ENCODE data around the gene BEGAIN. TPM values are rescaled to one million over a fixed set of nuclear protein-coding genes. Genes with fewer than 3 reads are reported as not detected.
A peak's percentile ranks its signal among the peaks of the same experiment; 100 is the strongest.

Gene BEGAIN
- total RNA-seq, 1 donor from 2014 or later = 1.5 TPM

GRCh38 chr14:100559455-100559854 lies 27.8 kb downstream of the BEGAIN start:
- no peaks in the 10 kb centered on the region for H3K4me1 ChIP-seq
- ATAC-seq (no peak), DNase-seq (no peak)
- no peaks in the 10 kb centered on the region for H3K27me3 ChIP-seq
- H3K36me3 ChIP-seq = no peaks in the 10 kb centered on the region
- no peak overlapping the region for H3K4me3 ChIP-seq
- H3K27ac ChIP-seq = no peak overlapping the region
- intact Hi-C loops (cut with DNase I) = no loop called here
- no peaks in the 10 kb centered on the region for H3K9me3 ChIP-seq
- TF ChIP-seq CTCF (IDR thresholded peaks at IDR 0.05) = no peak

GRCh38 chr14:100558966-100559365 lies 28.3 kb downstream of the BEGAIN start:
- no peak for DNase-seq
- no peak for TF ChIP-seq CTCF (IDR thresholded peaks at IDR 0.05)
- Histone ChIP-seq H3K36me3 (no peaks in the 10 kb centered on the region), H3K4me3 (no peak overlapping the region), H3K27me3 (no peaks in the 10 kb centered on the region), H3K4me1 (no peaks in the 10 kb centered on the region), H3K9me3 (no peaks in the 10 kb centered on the region), H3K27ac (no peak overlapping the region)
- intact Hi-C loops (cut with DNase I) = no loop called here
- ATAC-seq = no peak

- Histone ChIP-seq H3K27ac (no peak overlapping the region), H3K4me1 (no peaks in the 10 kb centered on the region), H3K36me3 (no peaks in the 10 kb centered on the region), H3K4me3 (no peak overlapping the region), H3K27me3 (no peaks in the 10 kb centered on the region), H3K9me3 (no peaks in the 10 kb centered on the region)
- intact Hi-C loops (cut with DNase I) = no loop called here
- TF ChIP-seq CTCF (IDR thresholded peaks at IDR 0.05) = no peak
- DNase-seq = no peak
- ATAC-seq = no peak
Observed at GRCh38 chr14:100558226-100558625, 29.0 kb downstream of the BEGAIN start.

- H3K4me1 ChIP-seq = no peaks in the 10 kb centered on the region
- H3K4me3 ChIP-seq = no peak overlapping the region
- intact Hi-C loops (cut with DNase I) = no loop called here
- TF ChIP-seq CTCF (IDR thresholded peaks at IDR 0.05) = no peak
- DNase-seq = no peak
- no peak overlapping the region for H3K27ac ChIP-seq
- no peaks in the 10 kb centered on the region for H3K9me3 ChIP-seq
- H3K36me3 ChIP-seq = no peaks in the 10 kb centered on the region
- ATAC-seq = peak; percentile 44
- H3K27me3 ChIP-seq = no peaks in the 10 kb centered on the region
Observed at GRCh38 chr14:100557658-100558057, 29.6 kb downstream of the BEGAIN start.

- Histone ChIP-seq H3K4me3 (no peak overlapping the region), H3K9me3 (no peaks in the 10 kb centered on the region), H3K4me1 (no peaks in the 10 kb centered on the region), H3K27me3 (no peaks in the 10 kb centered on the region), H3K36me3 (no peaks in the 10 kb centered on the region), H3K27ac (no peak overlapping the region)
- intact Hi-C loops (cut with DNase I) = no loop called here
- DNase-seq (no peak), ATAC-seq (no peak)
- no peak for TF ChIP-seq CTCF (IDR thresholded peaks at IDR 0.05)
Observed at GRCh38 chr14:100556936-100557505, 30.2 kb downstream of the BEGAIN start.

- no peak for TF ChIP-seq CTCF (IDR thresholded peaks at IDR 0.05)
- no peak for DNase-seq
- no peak overlapping the region for H3K4me3 ChIP-seq
- no peaks in the 10 kb centered on the region for H3K9me3 ChIP-seq
- no peaks in the 10 kb centered on the region for H3K36me3 ChIP-seq
- intact Hi-C loops (cut with DNase I) = no loop called here
- H3K4me1 ChIP-seq = no peaks in the 10 kb centered on the region
- no peaks in the 10 kb centered on the region for H3K27me3 ChIP-seq
- ATAC-seq = no peak
- no peak overlapping the region for H3K27ac ChIP-seq
Observed at GRCh38 chr14:100556140-100556475, 31.1 kb downstream of the BEGAIN start.
